ENCODE data around the gene BMPR1B. TPM values are rescaled to one million over a fixed set of nuclear protein-coding genes. Genes with fewer than 3 reads are reported as not detected.

BMPR1B gene
- total and polyA plus RNA-seq, 2 donors from 2014 or later = 4.1 to 5.5 TPM

GRCh38 chr4:94968493-94968892, 210.7 kb downstream of the BMPR1B start:
- intact Hi-C loops (cut with DNase I) = no loop called here
- Histone ChIP-seq H3K9me3 (ENCODE audit: control insufficient read depth in 2 of 3, insufficient read depth in 1 of 3, low read length in 3 of 3) (no peaks in the 10 kb centered on the region), H3K4me1 (ENCODE audit: control insufficient read depth in 2 of 3, insufficient read depth in 2 of 3, low read depth in 1 of 3, low read length in 3 of 3) (no peaks in the 10 kb centered on the region), H3K27ac (ENCODE audit: low read depth in 2 of 2, low read length in 2 of 2) (no peak overlapping the region), H3K27me3 (ENCODE audit: control insufficient read depth, insufficient read depth, low read length) (no peaks in the 10 kb centered on the region), H3K4me3 (ENCODE audit: low read length in 3 of 3) (no peak overlapping the region), H3K36me3 (ENCODE audit: control insufficient read depth in 2 of 3, insufficient read depth in 3 of 3, low read length in 3 of 3) (no peaks in the 10 kb centered on the region), H3K9ac (ENCODE audit: low read length in 3 of 3) (no peak overlapping the region)
- FAIRE-seq = no peak
- DNase-seq = no peak
- TF ChIP-seq CTCF (IDR thresholded peaks at IDR 0.05; ENCODE audit: borderline replicate concordance, extremely low read depth, insufficient read depth) = no peak

GRCh38 chr4:94970650-94971049, 212.9 kb downstream of the BMPR1B start:
- intact Hi-C loops (cut with DNase I) = no loop called here
- H3K9ac ChIP-seq (ENCODE audit: low read length in 3 of 3) = no peak overlapping the region
- no peaks in the 10 kb centered on the region for H3K4me1 ChIP-seq (ENCODE audit: control insufficient read depth in 2 of 3, insufficient read depth in 2 of 3, low read depth in 1 of 3, low read length in 3 of 3)
- no peaks in the 10 kb centered on the region for H3K27me3 ChIP-seq (ENCODE audit: control insufficient read depth, insufficient read depth, low read length)
- H3K36me3 ChIP-seq (ENCODE audit: control insufficient read depth in 2 of 3, insufficient read depth in 3 of 3, low read length in 3 of 3) = no peaks in the 10 kb centered on the region
- H3K27ac ChIP-seq (ENCODE audit: low read depth in 2 of 2, low read length in 2 of 2) = no peak overlapping the region
- H3K4me3 ChIP-seq (ENCODE audit: low read length in 3 of 3) = no peak overlapping the region
- FAIRE-seq (no peak), DNase-seq (no peak)
- H3K9me3 ChIP-seq (ENCODE audit: control insufficient read depth in 2 of 3, insufficient read depth in 1 of 3, low read length in 3 of 3) = no peaks in the 10 kb centered on the region
- no peak for TF ChIP-seq CTCF (IDR thresholded peaks at IDR 0.05; ENCODE audit: borderline replicate concordance, extremely low read depth, insufficient read depth)

GRCh38 chr4:94974773-94975172, 217.0 kb downstream of the BMPR1B start:
- FAIRE-seq (no peak), DNase-seq (no peak)
- Histone ChIP-seq H3K9ac (ENCODE audit: low read length in 3 of 3) (no peak overlapping the region), H3K9me3 (ENCODE audit: control insufficient read depth in 2 of 3, insufficient read depth in 1 of 3, low read length in 3 of 3) (no peaks in the 10 kb centered on the region), H3K36me3 (ENCODE audit: control insufficient read depth in 2 of 3, insufficient read depth in 3 of 3, low read length in 3 of 3) (no peaks in the 10 kb centered on the region), H3K4me3 (ENCODE audit: low read length in 3 of 3) (no peak overlapping the region), H3K4me1 (ENCODE audit: control insufficient read depth in 2 of 3, insufficient read depth in 2 of 3, low read depth in 1 of 3, low read length in 3 of 3) (no peaks in the 10 kb centered on the region), H3K27ac (ENCODE audit: low read depth in 2 of 2, low read length in 2 of 2) (no peak overlapping the region), H3K27me3 (ENCODE audit: control insufficient read depth, insufficient read depth, low read length) (no peaks in the 10 kb centered on the region)
- intact Hi-C loops (cut with DNase I) = no loop called here
- TF ChIP-seq CTCF (IDR thresholded peaks at IDR 0.05; ENCODE audit: borderline replicate concordance, extremely low read depth, insufficient read depth) = no peak

- intact Hi-C loops (cut with DNase I) = no loop called here
- FAIRE-seq = no peak
- TF ChIP-seq CTCF (IDR thresholded peaks at IDR 0.05; ENCODE audit: borderline replicate concordance, extremely low read depth, insufficient read depth) = no peak
- Histone ChIP-seq H3K27me3 (ENCODE audit: control insufficient read depth, insufficient read depth, low read length) (no peaks in the 10 kb centered on the region), H3K36me3 (ENCODE audit: control insufficient read depth in 2 of 3, insufficient read depth in 3 of 3, low read length in 3 of 3) (no peaks in the 10 kb centered on the region), H3K27ac (ENCODE audit: low read depth in 2 of 2, low read length in 2 of 2) (no peak overlapping the region), H3K4me1 (ENCODE audit: control insufficient read depth in 2 of 3, insufficient read depth in 2 of 3, low read depth in 1 of 3, low read length in 3 of 3) (no peaks in the 10 kb centered on the region), H3K9ac (ENCODE audit: low read length in 3 of 3) (no peak overlapping the region), H3K9me3 (ENCODE audit: control insufficient read depth in 2 of 3, insufficient read depth in 1 of 3, low read length in 3 of 3) (no peaks in the 10 kb centered on the region), H3K4me3 (ENCODE audit: low read length in 3 of 3) (no peak overlapping the region)
- no peak for DNase-seq
Measured at GRCh38 chr4:94976371-94977011, 218.7 kb downstream of the BMPR1B start.

All from kidney (tissue), 14 donors.